HEK293 (cell line): ENCODE data around the gene ONECUT2.

Experiments
- CTCF ChIA-PET: fragments of 350-600 bp; formaldehyde crosslinking; extraction: SDS; loops from one replicate; lab custom pipeline; 2021; ENCODE audit warnings: antibody characterized with exemption; lab: Yijun Ruan, JAX
- POLR2A ChIA-PET: fragments of 300-600 bp; formaldehyde crosslinking; extraction: SDS; loops from one replicate; lab custom pipeline; 2020; ENCODE audit warnings: antibody characterized with exemption, inconsistent platforms; lab: Yijun Ruan, JAX
- H3K27ac ChIP-seq: fragments of 200-500 bp; sonication (Bioruptor generic); 2 replicates; pipeline ENCODE4 v1.5.1; 2014; ENCODE audit warnings: low read depth, low read length, control low read depth, inconsistent platforms; ENCODE audit errors: extremely low read depth
- H3K36me3 ChIP-seq, 2 experiments: fragments of 200-500 bp in 1 of 2; sonication (Bioruptor generic) in 1 of 2; 1 replicate in 1 of 2; 2 replicates in 1 of 2; pipeline ENCODE4 v1.5.1; 2014 to 2017; ENCODE audit warnings: inconsistent platforms in 2 of 2, low read length in 2 of 2; ENCODE audit not compliant: control insufficient read depth in 2 of 2, insufficient read depth in 1 of 2
- H3K4me1 ChIP-seq: fragments of 200-500 bp; sonication (Bioruptor generic); 2 replicates; pipeline ENCODE4 v1.5.1; 2014; ENCODE audit warnings: mild to moderate bottlenecking, low read length, inconsistent platforms; ENCODE audit not compliant: control insufficient read depth, insufficient read depth
- H3K4me3 ChIP-seq: 2 replicates; pipeline ENCODE4 v1.5.1; 2011; ENCODE audit warnings: low read depth, mild to moderate bottlenecking, control low read depth, low read length, moderate library complexity
- H3K9me3 ChIP-seq: fragments of 200-500 bp; sonication (Bioruptor generic); 2 replicates; pipeline ENCODE4 v1.5.1; 2014; ENCODE audit warnings: low read depth, low read length, inconsistent platforms; ENCODE audit not compliant: control insufficient read depth, insufficient read depth
- CTCF ChIP-seq: fragments of 450-650 bp; formaldehyde crosslinking; IDR thresholded peaks from 2 replicates; pipeline ENCODE4 v1.5.1; 2016; ENCODE audit warnings: missing biosample characterization, missing genetic modification characterization
- GLIS1 ChIP-seq: fragments of 450-650 bp; formaldehyde crosslinking; IDR thresholded peaks from 2 replicates; pipeline ENCODE4 v1.5.1; 2016; ENCODE audit warnings: missing biosample characterization, missing genetic modification characterization
- GLIS2 ChIP-seq: fragments of 450-650 bp; formaldehyde crosslinking; IDR thresholded peaks from 2 replicates; pipeline ENCODE4 v1.5.1; 2016; ENCODE audit warnings: missing biosample characterization, missing genetic modification characterization
- HOXA7 ChIP-seq: sonication (generic); formaldehyde crosslinking; IDR thresholded peaks from 2 replicates; pipeline ENCODE4 v1.8.1; 2022; ENCODE audit warnings: missing genetic modification reagents, borderline replicate concordance
- KLF7 ChIP-seq: fragments of 450-650 bp; formaldehyde crosslinking; IDR thresholded peaks from 2 replicates; pipeline ENCODE4 v1.5.1; 2016; ENCODE audit warnings: missing biosample characterization, missing genetic modification characterization, borderline replicate concordance
- REPIN1 ChIP-seq: fragments of 450-650 bp; formaldehyde crosslinking; IDR thresholded peaks from 2 replicates; pipeline ENCODE4 v1.5.1; 2017; ENCODE audit warnings: missing biosample characterization, missing genetic modification characterization, low read depth
- YY2 ChIP-seq: fragments of 450-650 bp; formaldehyde crosslinking; IDR thresholded peaks from 2 replicates; pipeline ENCODE4 v1.5.1; 2016; ENCODE audit warnings: missing biosample characterization, missing genetic modification characterization
- ZBTB20 ChIP-seq: fragments of 450-650 bp; formaldehyde crosslinking; IDR thresholded peaks from 2 replicates; pipeline ENCODE4 v1.5.1; 2016; ENCODE audit warnings: missing biosample characterization, missing genetic modification characterization
- ZBTB49 ChIP-seq: fragments of 450-650 bp; formaldehyde crosslinking; IDR thresholded peaks from 2 replicates; pipeline ENCODE4 v1.5.1; 2016; ENCODE audit warnings: missing biosample characterization, missing genetic modification characterization, low read depth
- ZFHX2 ChIP-seq: fragments of 450-650 bp; formaldehyde crosslinking; conservative IDR thresholded peaks from 2 replicates; pipeline ENCODE4 v1.5.1; 2016; ENCODE audit warnings: missing biosample characterization, missing genetic modification characterization
- ZNF10 ChIP-seq: fragments of 450-650 bp; formaldehyde crosslinking; IDR thresholded peaks from 2 replicates; pipeline ENCODE4 v1.5.1; 2017; ENCODE audit warnings: missing biosample characterization, missing genetic modification characterization
- ZNF148 ChIP-seq: fragments of 450-650 bp; formaldehyde crosslinking; IDR thresholded peaks from 2 replicates; pipeline ENCODE4 v1.5.0; 2017; ENCODE audit warnings: missing biosample characterization, missing genetic modification characterization, borderline replicate concordance
- ZNF169 ChIP-seq: fragments of 450-650 bp; formaldehyde crosslinking; IDR thresholded peaks from 2 replicates; pipeline ENCODE4 v1.5.1; 2016; ENCODE audit warnings: missing biosample characterization, missing genetic modification characterization
- ZNF335 ChIP-seq: fragments of 450-650 bp; formaldehyde crosslinking; conservative IDR thresholded peaks from 2 replicates; pipeline ENCODE4 v1.5.1; 2016; ENCODE audit warnings: missing biosample characterization, missing genetic modification characterization
- ZNF341 ChIP-seq: fragments of 450-650 bp; formaldehyde crosslinking; IDR thresholded peaks from 2 replicates; pipeline ENCODE4; 2016; ENCODE audit warnings: low read depth, missing biosample characterization, missing genetic modification characterization
- ZNF521 ChIP-seq: fragments of 450-650 bp; formaldehyde crosslinking; IDR thresholded peaks from 2 replicates; pipeline ENCODE4 v1.5.1; 2017; ENCODE audit warnings: missing biosample characterization, mild to moderate bottlenecking, missing genetic modification characterization
- ZNF561 ChIP-seq: fragments of 450-650 bp; IDR thresholded peaks from 2 replicates; pipeline ENCODE4 v1.5.1; 2018; ENCODE audit warnings: missing biosample characterization, missing genetic modification characterization, borderline replicate concordance
- ZNF624 ChIP-seq: fragments of 450-650 bp; formaldehyde crosslinking; IDR thresholded peaks from 2 replicates; pipeline ENCODE4 v1.5.1; 2017; ENCODE audit warnings: missing biosample characterization, missing genetic modification characterization
- ZNF654 ChIP-seq: fragments of 450-650 bp; formaldehyde crosslinking; IDR thresholded peaks from 2 replicates; pipeline ENCODE4 v1.5.1; 2016; ENCODE audit warnings: low read depth, missing biosample characterization, missing genetic modification characterization
- ZNF658 ChIP-seq: fragments of 450-650 bp; formaldehyde crosslinking; IDR thresholded peaks from 2 replicates; pipeline ENCODE4; 2016; ENCODE audit warnings: missing biosample characterization, missing genetic modification characterization
- ZNF704 ChIP-seq: fragments of 450-650 bp; formaldehyde crosslinking; IDR thresholded peaks from 2 replicates; pipeline ENCODE4 v1.5.1; 2016; ENCODE audit warnings: missing biosample characterization, missing genetic modification characterization
- ZNF747 ChIP-seq: fragments of 450-650 bp; formaldehyde crosslinking; IDR thresholded peaks from 2 replicates; pipeline ENCODE4 v1.5.1; 2016; ENCODE audit warnings: missing biosample characterization, missing genetic modification characterization
- ZNF776 ChIP-seq: fragments of 450-650 bp; formaldehyde crosslinking; IDR thresholded peaks from 2 replicates; pipeline ENCODE4 v1.5.0; 2017; ENCODE audit warnings: missing biosample characterization, missing genetic modification characterization, borderline replicate concordance
- TF ChIP-seq, protein P1 (sequence below): IDR thresholded peaks from 2 replicates; pipeline ENCODE4 v1.6.1; 2011; ENCODE audit warnings: mild to moderate bottlenecking, low read depth, low read length, borderline replicate concordance

Gene ONECUT2

DNA sequence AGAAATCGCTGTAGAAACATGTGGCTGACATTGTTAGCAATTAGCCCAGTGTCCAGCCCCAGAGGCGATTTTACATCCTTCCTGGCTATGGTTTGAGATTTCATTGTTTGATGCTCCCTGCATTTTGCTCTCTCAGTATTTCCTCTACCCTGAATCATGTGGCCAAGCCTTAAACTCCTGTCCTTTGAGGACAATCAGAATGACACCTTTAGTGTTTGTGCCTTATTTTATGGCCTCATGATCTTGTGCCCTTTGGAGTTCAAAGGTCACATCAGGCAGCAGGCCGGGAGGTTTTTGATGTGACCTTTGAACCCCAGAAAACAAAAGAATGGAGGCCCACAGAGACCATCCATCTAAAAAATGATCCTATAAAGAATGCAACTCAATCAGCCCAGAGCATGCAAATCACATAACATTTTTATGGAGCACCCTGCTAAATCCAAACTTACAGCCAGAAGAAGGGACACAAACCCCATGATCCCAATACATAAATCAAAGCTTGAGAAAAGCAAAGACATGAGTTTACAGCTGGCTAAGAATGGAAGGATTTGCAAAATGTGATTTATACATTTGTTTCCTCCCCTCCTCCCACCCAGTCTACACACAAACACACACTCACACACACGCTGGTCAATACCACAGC, 98.8 kb downstream of the ONECUT2 start:
- H3K4me1 ChIP-seq: 0 out of 2 replicates have a peak, but pooled peaks cover 4% of the 10 kb centered on the region
- H3K36me3 ChIP-seq: no peaks in the 10 kb centered on the region
- TF ChIP-seq, protein P1, sequence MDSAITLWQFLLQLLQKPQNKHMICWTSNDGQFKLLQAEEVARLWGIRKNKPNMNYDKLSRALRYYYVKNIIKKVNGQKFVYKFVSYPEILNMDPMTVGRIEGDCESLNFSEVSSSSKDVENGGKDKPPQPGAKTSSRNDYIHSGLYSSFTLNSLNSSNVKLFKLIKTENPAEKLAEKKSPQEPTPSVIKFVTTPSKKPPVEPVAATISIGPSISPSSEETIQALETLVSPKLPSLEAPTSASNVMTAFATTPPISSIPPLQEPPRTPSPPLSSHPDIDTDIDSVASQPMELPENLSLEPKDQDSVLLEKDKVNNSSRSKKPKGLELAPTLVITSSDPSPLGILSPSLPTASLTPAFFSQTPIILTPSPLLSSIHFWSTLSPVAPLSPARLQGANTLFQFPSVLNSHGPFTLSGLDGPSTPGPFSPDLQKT: no peak
- TF ChIP-seq GLIS2 (tag by site-specific recombination): no peak
- TF ChIP-seq ZNF521 (tag by site-specific recombination): no peak
- TF ChIP-seq ZNF747 (tag by site-specific recombination): no peak
- TF ChIP-seq ZNF148 (tag by site-specific recombination): no peak
- TF ChIP-seq ZNF704 (tag by site-specific recombination): no peak
- TF ChIP-seq CTCF (tag by site-specific recombination): no peak
- TF ChIP-seq ZNF658: no peak
- TF ChIP-seq ZBTB20 (tag by site-specific recombination): no peak
- no peak overlapping the region for H3K4me3 ChIP-seq
- no peak overlapping the region for H3K27ac ChIP-seq
- ChIA-PET CTCF (interaction anchor here (0.7 to 1.4 kb wide), 3 partner anchors 24 to 81 kb away, joined by 3 to 6 read pairs (median 4); no protein-coding TSS in a partner anchor), POLR2A (interaction anchor here (1.3 kb wide), 1 partner anchor 883 kb away, joined by 3 read pairs; the partner anchor contains the start of gene WDR7)
- H3K9me3 ChIP-seq: no peaks in the 10 kb centered on the region

DNA sequence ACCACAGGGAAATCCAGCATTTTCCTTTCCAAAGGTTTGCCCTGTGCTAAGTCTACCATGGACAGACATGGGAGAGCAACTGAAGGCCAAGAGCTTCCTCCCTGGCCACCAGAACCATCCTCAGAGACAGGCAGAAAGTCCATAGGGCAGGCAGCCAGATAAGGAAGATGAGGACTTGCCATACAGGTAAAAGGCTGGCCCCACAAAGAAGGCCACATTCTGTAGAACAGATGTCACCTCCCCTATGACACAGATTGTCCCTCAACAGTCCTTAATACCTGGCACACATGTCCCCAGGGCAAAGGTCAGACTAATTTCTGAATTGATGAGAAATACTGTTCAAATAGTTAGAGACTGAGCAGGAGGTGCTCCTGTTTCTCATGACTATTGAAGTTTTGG, 99.3 kb downstream of the ONECUT2 start:
- Histone ChIP-seq H3K4me3 (no peak overlapping the region), H3K27ac (no peak overlapping the region), H3K36me3 (no peaks in the 10 kb centered on the region), H3K9me3 (no peaks in the 10 kb centered on the region), H3K4me1 (0 out of 2 replicates have a peak, but pooled peaks cover 4% of the 10 kb centered on the region)
- ChIA-PET CTCF (interaction anchor here (0.7 to 1.3 kb wide), 3 partner anchors 24 to 82 kb away, joined by 3 to 6 read pairs (median 3); no protein-coding TSS in a partner anchor), POLR2A (no interaction called here)
- TF ChIP-seq HOXA7 (no peak), REPIN1 (tag by site-specific recombination) (no peak), ZNF654 (tag by site-specific recombination) (no peak), ZNF704 (tag by site-specific recombination) (no peak), ZNF624 (tag by site-specific recombination) (no peak), ZFHX2 (tag by site-specific recombination) (no peak), GLIS1 (tag by site-specific recombination) (no peak), ZNF335 (tag by site-specific recombination) (no peak), YY2 (no peak), ZNF169 (tag by site-specific recombination) (no peak), ZNF341 (no peak), KLF7 (tag by site-specific recombination) (no peak), ZNF776 (no peak), ZBTB49 (tag by site-specific recombination) (no peak), ZNF10 (tag by site-specific recombination) (no peak), ZNF521 (tag by site-specific recombination) (no peak), ZNF561 (tag by site-specific recombination) (no peak)
